K562 (cell line): ENCODE data around the gene OPRD1. TPM values are rescaled to one million over a fixed set of nuclear protein-coding genes. Genes with fewer than 3 reads are reported as not detected.

ENCODE experiments used
- ATAC-seq: fragments of 200-7000 bp; cut with Tn5 transposase; 3 replicates; pipeline ENCODE4 v1.9.1; 2020; ENCODE audit warnings: moderate library complexity
- BruUV-seq: library from RNA; stranded (reverse); fragments of 400-500 nt; replicated peaks from 2 replicates; lab custom pipeline; 2021; lab: Mats Ljungman, UMichigan
- CTCF ChIA-PET: fragments of 300-600 bp; formaldehyde crosslinking; extraction: SDS; loops from one replicate; lab custom pipeline; 2021; ENCODE audit warnings: low intra/inter-chr PET ratio; lab: Yijun Ruan, JAX
- POLR2A ChIA-PET: fragments of 300-600, 350-650 bp; sonication (Branson Sonifier 250); formaldehyde crosslinking; extraction: SDS; loops from one replicate; lab custom pipeline; 2021; ENCODE audit warnings: antibody characterized with exemption, inconsistent platforms; lab: Yijun Ruan, JAX
- DNase-seq, 4 experiments: peaks; one replicate each; pipeline versions ENCODE4 v3.0.0 to v3.0.0-alpha.2; 2011 to 2018; ENCODE audit warnings: low spot score in 3 of 4, mixed read lengths in 3 of 4; ENCODE audit errors: extremely low read depth in 1 of 4
- FAIRE-seq: peaks from 2 replicates; lab custom pipeline; 2011; peaks lifted over from hg19 to GRCh38; lab: Jason Lieb, UNC
- H2AFZ ChIP-seq: 2 replicates; pipeline ENCODE4 v1.6.0; 2011; ENCODE audit warnings: low read depth, low read length, control low read depth, inconsistent platforms
- H3K27ac ChIP-seq: fragments of 200-600 bp; 3 replicates; pipeline ENCODE4 v1.8.0; 2011; ENCODE audit warnings: low read depth, mild to moderate bottlenecking, control low read depth, inconsistent platforms, low read length, moderate library complexity, mixed read lengths; ENCODE audit errors: extremely low read depth
- H3K27me3 ChIP-seq, 2 experiments: fragments of 300-600 bp in 1 of 2; 2 replicates in 1 of 2; 3 replicates in 1 of 2; pipeline versions ENCODE4 v1.6.0 to v1.8.0; 2011; ENCODE audit warnings: inconsistent platforms in 2 of 2, low read length in 2 of 2, mild to moderate bottlenecking in 1 of 2, mixed read lengths in 1 of 2, moderate library complexity in 1 of 2; ENCODE audit not compliant: control insufficient read depth in 2 of 2, insufficient read depth in 2 of 2
- H3K36me3 ChIP-seq: fragments of 300-600 bp; 3 replicates; pipeline ENCODE4 v1.8.0; 2011; ENCODE audit warnings: mild to moderate bottlenecking, low read length, inconsistent platforms; ENCODE audit not compliant: control insufficient read depth, insufficient read depth
- H3K4me1 ChIP-seq, 2 experiments: fragments of 200-600 bp in 1 of 2; replicated peaks in 1 of 2; 2 replicates in 1 of 2; 3 replicates in 1 of 2; pipeline versions ENCODE4 v1.5.1 to v1.8.0; 2011; ENCODE audit warnings: inconsistent platforms in 2 of 2, low read length in 2 of 2, mild to moderate bottlenecking in 1 of 2, mixed read lengths in 1 of 2, moderate library complexity in 1 of 2; ENCODE audit not compliant: control insufficient read depth in 2 of 2, insufficient read depth in 2 of 2
- H3K4me2 ChIP-seq: 2 replicates; pipeline ENCODE4 v1.6.1; 2011; ENCODE audit warnings: low read length, control low read depth, inconsistent platforms, mixed read lengths; ENCODE audit not compliant: insufficient read depth
- H3K4me3 ChIP-seq: fragments of 200-600 bp; sonication (generic), shearing (Covaris generic); 2 replicates; pipeline ENCODE4 v1.5.1; 2016; ENCODE audit warnings: control low read depth, inconsistent platforms
- H3K79me2 ChIP-seq: fragments of 200-600 bp; 3 replicates; pipeline ENCODE4 v1.8.0; 2011; ENCODE audit warnings: low read length, inconsistent platforms; ENCODE audit not compliant: control insufficient read depth, insufficient read depth
- H3K9ac ChIP-seq, 2 experiments: 2 replicates each; pipeline versions ENCODE4 v1.6.0 to v1.6.1; 2011; ENCODE audit warnings: low read depth in 2 of 2, low read length in 2 of 2, control low read depth in 1 of 2, inconsistent platforms in 1 of 2, mild to moderate bottlenecking in 1 of 2, mixed read lengths in 1 of 2; ENCODE audit not compliant: insufficient read depth in 1 of 2
- H3K9me1 ChIP-seq: one replicate; pipeline ENCODE4 v1.6.0; 2011; ENCODE audit warnings: inconsistent platforms, mild to moderate bottlenecking, low read length, moderate library complexity; ENCODE audit not compliant: control insufficient read depth, insufficient read depth
- H3K9me3 ChIP-seq: replicated peaks from 2 replicates; pipeline ENCODE4 v1.5.1; 2011; ENCODE audit warnings: low read depth, low read length, inconsistent platforms; ENCODE audit not compliant: control insufficient read depth, insufficient read depth
- H4K20me1 ChIP-seq: replicated peaks from 2 replicates; pipeline ENCODE4 v1.6.1; 2011; ENCODE audit warnings: low read length, inconsistent platforms, mixed read lengths; ENCODE audit not compliant: control insufficient read depth, insufficient read depth
- BCOR ChIP-seq: fragments of 450-650 bp; IDR thresholded peaks from 2 replicates; pipeline ENCODE4 v1.6.1; 2016
- CBX2 ChIP-seq: fragments of 200-600 bp; sonication (generic); IDR thresholded peaks from one replicate; pipeline ENCODE4 v1.6.1; 2012; ENCODE audit warnings: mild to moderate bottlenecking, low read length, inconsistent platforms; ENCODE audit not compliant: insufficient read depth, poor library complexity, severe bottlenecking
- KDM1A ChIP-seq, 2 experiments: fragments of 450-650 bp; IDR thresholded peaks; 2 replicates each; pipeline ENCODE4 v1.6.1; 2016; ENCODE audit warnings: mild to moderate bottlenecking in 2 of 2
- RBM25 ChIP-seq: fragments of 200-400 bp; formaldehyde crosslinking; IDR thresholded peaks from 2 replicates; pipeline ENCODE4 v1.6.1; 2018; ENCODE audit warnings: low read length, low read depth, moderate library complexity; ENCODE audit not compliant: severe bottlenecking
- SMARCA5 ChIP-seq: fragments of 450-650 bp; IDR thresholded peaks from 2 replicates; pipeline ENCODE4 v1.6.1; 2016
- ZFP36 ChIP-seq: fragments of 150-350 bp; IDR thresholded peaks from 2 replicates; pipeline ENCODE4 v1.6.1; 2018; ENCODE audit warnings: low read length, low read depth; ENCODE audit not compliant: partially characterized antibody
- WGBS: fragments of 100-300 bp; shearing (Covaris generic); methylation state at CpG from one replicate; pipeline ENCODE4 v1.1.6; 2016; ENCODE audit warnings: low coverage, mixed read lengths; ENCODE audit not compliant: insufficient coverage; ENCODE audit errors: missing lambda C conversion rate; 5-methylcytosine and 5-hydroxymethylcytosine counted together
- in situ Hi-C: fragments of 300-500 bp; cut with MboI; formaldehyde crosslinking; loops from 4 replicates; pipeline ENCODE4 v1.15.0; 2018; ENCODE audit warnings: inconsistent platforms, mixed read lengths
- intact Hi-C: fragments of 100-400 bp; cut with micrococcal nuclease; formaldehyde crosslinking; loops from 2 replicates; pipeline ENCODE4 v1.14.2; 2022
- polyA plus RNA-seq, 8 experiments: library from polyadenylated mRNA; depleted of rRNA in 4 of 8; stranded (reverse) in 5 of 8; unstranded in 3 of 8; fragments of >200 nt; fragmentation: Nextera tagmentation in 2 of 8; fragmentation: Illumina TruSeq in 1 of 8; extraction: Ambion mirVana in 2 of 8; extraction: Trizol in 1 of 8; gene quantifications; 2 replicates each; pipeline versions ENCODE4 v1.2.1 to v1.2.3, GENCODE V29; 2011 to 2014; ENCODE audit warnings: inconsistent platforms in 1 of 8, missing spikeins in 1 of 8
- total RNA-seq, 7 experiments: library from RNA; depleted of rRNA in 6 of 7; stranded (reverse); fragments of >200 nt in 6 of 7; fragmentation: Illumina TruSeq in 2 of 7; extraction: Trizol in 2 of 7; gene quantifications; 2 replicates each; pipeline versions ENCODE4 v1.2.1 to v1.2.3, GENCODE V29; 2011 to 2021; ENCODE audit warnings: low replicate concordance in 1 of 7
- TF ChIP-seq, protein P1 (sequence below): sonication (generic); formaldehyde crosslinking; IDR thresholded peaks from 2 replicates; pipeline ENCODE4 v1.8.1; 2022; ENCODE audit warnings: missing genetic modification reagents

OPRD1 gene
- total and polyA plus RNA-seq, 9 of the 15 experiments (the other 6 are each of a cell fraction or from before 2014, with no cell fraction given): under 0.01 to 0.03 (median under 0.01) TPM; not detected in 6

DNA sequence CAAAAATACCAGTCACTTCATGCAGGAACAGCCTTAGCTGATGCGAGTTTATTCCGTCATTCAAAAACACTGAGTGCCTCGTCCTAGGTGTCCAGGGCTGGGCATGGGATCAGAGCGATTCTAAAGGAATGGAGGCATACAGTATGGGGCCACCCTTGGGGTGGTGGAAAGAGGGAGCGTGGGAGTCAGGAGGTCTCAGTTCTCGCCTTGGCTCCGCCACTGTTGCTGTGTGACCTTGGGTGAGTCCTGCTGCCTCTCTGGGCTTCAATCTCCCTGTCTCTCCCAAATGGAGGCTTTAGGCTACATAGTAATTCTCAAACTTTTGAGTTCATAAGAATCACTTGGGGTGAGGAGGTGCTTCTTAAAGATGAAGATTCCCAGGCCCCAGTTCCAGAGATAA, 44.0 kb downstream of the OPRD1 start:
- ATAC-seq (no peak), DNase-seq (no peak), FAIRE-seq (no peak)
- TF ChIP-seq CBX2 (no peak), KDM1A (IDR thresholded peaks at IDR 0.05) (peak in 1 of 2 experiments; percentile 65; a peak in 2 of 4 replicates), BCOR (peak; percentile 74; the same call in 1 of the 2 replicates), SMARCA5 (peak; percentile 32; the same call in 1 of the 2 replicates), ZFP36 (peak; percentile 82), RBM25 (peak; percentile 63)
- TF ChIP-seq, protein P1, sequence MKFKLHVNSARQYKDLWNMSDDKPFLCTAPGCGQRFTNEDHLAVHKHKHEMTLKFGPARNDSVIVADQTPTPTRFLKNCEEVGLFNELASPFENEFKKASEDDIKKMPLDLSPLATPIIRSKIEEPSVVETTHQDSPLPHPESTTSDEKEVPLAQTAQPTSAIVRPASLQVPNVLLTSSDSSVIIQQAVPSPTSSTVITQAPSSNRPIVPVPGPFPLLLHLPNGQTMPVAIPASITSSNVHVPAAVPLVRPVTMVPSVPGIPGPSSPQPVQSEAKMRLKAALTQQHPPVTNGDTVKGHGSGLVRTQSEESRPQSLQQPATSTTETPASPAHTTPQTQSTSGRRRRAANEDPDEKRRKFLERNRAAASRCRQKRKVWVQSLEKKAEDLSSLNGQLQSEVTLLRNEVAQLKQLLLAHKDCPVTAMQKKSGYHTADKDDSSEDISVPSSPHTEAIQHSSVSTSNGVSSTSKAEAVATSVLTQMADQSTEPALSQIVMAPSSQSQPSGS (CRISPR knock-in tag): no peak
- no TSS peak for BruUV-seq
- H3K27me3 ChIP-seq: peaks cover 39 to 59% of the 10 kb centered on the region in 2 experiments
- ChIA-PET CTCF (interaction anchor here (0.6 kb wide), 1 partner anchor 10 kb away, joined by 4 read pairs; no protein-coding TSS in a partner anchor), POLR2A (interaction anchor here (0.7 to 1.3 kb wide), 3 partner anchors 10 to 207 kb away, joined by 3 read pairs; partner anchors contain the start of gene RNU11)
- 5% methylated on average over 7 of the region's 7 CpGs for WGBS
- no peaks in the 10 kb centered on the region for H3K36me3 ChIP-seq
- H3K4me1 ChIP-seq: peaks cover 7 to 14% of the 10 kb centered on the region in 2 experiments; a peak in 4 of 5 replicates
- H3K9ac ChIP-seq: no peak overlapping the region; a peak in 1 of 4 replicates
- H4K20me1 ChIP-seq: no peaks in the 10 kb centered on the region
- H3K9me1 ChIP-seq: no peaks in the 10 kb centered on the region
- H3K4me3 ChIP-seq: no peak overlapping the region
- intact Hi-C loops (no loop called here), in situ Hi-C loops (no loop called here)
- no peak overlapping the region for H2AFZ ChIP-seq
- H3K4me2 ChIP-seq: no peak overlapping the region
- H3K9me3 ChIP-seq: no peaks in the 10 kb centered on the region
- H3K27ac ChIP-seq: no peak overlapping the region
- no peaks in the 10 kb centered on the region for H3K79me2 ChIP-seq
